Fibroblast of mammary gland (primary cell): ENCODE data around the gene MYO10.
"Not testable (repeated sequence)": the region's sequence is repeated elsewhere in the genome, so short reads cannot be mapped to it uniquely, and the experiment has no call there.

ENCODE experiments used
- DNase-seq: peaks from one replicate; pipeline ENCODE4 v3.0.0-alpha.2; 2010; ENCODE audit warnings: low read depth
- H3K4me3 ChIP-seq: 2 replicates; pipeline ENCODE4 v1.5.1; 2011; ENCODE audit warnings: low read depth, mild to moderate bottlenecking, low read length, moderate library complexity; ENCODE audit not compliant: control insufficient read depth
- CTCF ChIP-seq: conservative IDR thresholded peaks from 2 replicates; pipeline ENCODE4 v1.5.1; 2011; ENCODE audit warnings: low read depth, low read length, inconsistent platforms; ENCODE audit not compliant: control insufficient read depth, insufficient read depth

The MYO10 gene

DNA sequence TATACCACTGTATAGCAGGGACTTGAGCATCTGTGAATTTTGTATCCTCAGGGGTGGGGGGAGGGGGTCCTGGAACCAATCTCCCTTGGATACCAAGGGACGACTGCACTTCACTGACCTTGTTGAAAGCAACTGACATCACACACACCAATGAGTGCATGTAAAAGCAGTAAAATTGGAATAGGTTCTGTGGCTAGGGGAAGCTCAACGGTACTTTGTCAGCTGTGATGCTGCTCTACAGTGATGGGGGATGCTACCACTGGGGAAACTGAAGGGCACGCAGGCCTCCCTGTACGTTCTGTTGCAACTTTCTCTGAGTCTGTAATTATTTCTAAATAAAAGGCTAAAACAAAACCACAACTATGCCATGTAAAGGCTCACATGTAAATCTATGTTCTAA is 272.2 kb downstream of the MYO10 start:
- H3K4me3 ChIP-seq, result no peak overlapping the region
- TF ChIP-seq CTCF, result no peak
- no peak for DNase-seq

- no peak for TF ChIP-seq CTCF
- H3K4me3 ChIP-seq, result no peak overlapping the region
- no peak for DNase-seq
Measured at GRCh38 chr5:16661713-16662112, 274.4 kb downstream of the MYO10 start.

DNA sequence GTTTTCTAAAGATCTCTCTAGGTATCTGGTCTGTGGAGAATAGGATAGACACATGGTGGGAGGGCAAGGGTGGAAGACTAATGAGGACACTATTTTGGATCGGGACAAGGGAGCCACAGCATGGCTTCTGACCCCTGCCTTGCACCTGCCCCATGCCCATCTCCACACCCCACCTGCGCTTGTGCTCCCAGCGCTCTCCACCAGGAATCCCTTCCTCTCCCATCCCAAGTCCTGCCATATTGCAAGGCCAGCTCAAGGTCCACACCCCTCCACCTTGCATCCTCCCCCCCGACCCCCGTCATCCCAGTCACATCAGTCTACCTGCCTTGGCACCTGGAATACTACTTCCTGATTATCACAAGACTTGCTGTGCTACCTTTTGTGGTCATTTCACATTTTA is 275.1 kb downstream of the MYO10 start:
- no peak overlapping the region for H3K4me3 ChIP-seq
- no peak for TF ChIP-seq CTCF
- DNase-seq, result no peak

DNA sequence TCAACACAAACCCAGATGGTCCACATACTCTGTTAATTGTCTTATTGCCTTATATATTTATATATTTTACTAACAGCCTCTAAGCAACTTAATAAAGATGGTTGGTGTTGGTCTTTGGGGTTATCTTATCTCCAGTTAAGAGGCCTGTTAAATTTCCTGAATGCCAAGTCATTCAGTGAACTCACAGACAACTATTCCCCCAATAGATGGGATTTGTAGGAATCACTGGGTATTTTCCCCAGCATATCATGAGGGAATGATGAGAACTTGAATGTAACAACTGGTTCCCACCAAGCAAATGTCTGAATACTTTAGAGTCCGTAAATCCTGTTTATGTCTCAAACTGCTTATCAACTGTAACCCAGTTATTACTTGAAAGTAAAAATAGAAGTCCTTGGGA is 276.6 kb downstream of the MYO10 start:
- TF ChIP-seq CTCF, result no peak
- H3K4me3 ChIP-seq, result no peak overlapping the region
- no peak for DNase-seq

- no peak for TF ChIP-seq CTCF
- peak; percentile 71 for DNase-seq
Measured at GRCh38 chr5:16656561-16657191, 279.4 kb downstream of the MYO10 start.

DNA sequence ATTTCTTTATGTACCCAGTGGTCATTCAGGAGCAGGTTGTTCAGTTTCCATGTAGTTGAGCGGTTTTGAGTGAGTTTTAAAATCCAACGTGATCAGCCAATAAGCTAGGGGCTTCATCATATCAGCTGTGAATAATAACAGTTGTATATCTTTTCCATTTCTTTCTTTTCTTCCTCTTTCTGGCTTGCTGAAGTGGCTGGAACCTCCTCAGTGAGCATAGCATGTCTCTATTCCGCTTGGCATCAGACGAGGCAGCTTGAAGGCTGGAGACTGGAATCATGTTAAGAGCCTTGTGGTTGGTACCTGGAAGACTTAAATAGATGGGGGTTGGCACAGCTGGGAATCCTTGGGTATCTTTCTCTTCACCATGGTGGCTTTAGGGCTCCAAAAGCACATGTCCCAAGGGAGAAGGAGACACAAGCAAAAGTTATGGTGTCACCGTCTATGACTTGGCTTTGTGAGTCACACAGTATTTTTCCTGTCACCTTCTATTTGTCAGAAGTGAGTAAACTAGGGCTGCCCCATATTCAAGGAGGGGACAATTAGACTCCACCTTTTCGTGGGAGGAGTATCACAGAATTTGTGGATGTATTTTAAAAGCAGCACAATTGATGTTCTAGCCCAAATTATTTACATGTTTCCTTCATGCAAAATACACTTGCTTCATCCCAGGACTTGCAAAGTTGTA is 281.3 kb downstream of the MYO10 start:
- no peak overlapping the region for H3K4me3 ChIP-seq
- DNase-seq, result no peak
- no peak for TF ChIP-seq CTCF

More at GRCh38 chr5:16656561-16657191, 279.4 kb downstream of the MYO10 start:
- H3K4me3 ChIP-seq, result no peak overlapping the region

DNA sequence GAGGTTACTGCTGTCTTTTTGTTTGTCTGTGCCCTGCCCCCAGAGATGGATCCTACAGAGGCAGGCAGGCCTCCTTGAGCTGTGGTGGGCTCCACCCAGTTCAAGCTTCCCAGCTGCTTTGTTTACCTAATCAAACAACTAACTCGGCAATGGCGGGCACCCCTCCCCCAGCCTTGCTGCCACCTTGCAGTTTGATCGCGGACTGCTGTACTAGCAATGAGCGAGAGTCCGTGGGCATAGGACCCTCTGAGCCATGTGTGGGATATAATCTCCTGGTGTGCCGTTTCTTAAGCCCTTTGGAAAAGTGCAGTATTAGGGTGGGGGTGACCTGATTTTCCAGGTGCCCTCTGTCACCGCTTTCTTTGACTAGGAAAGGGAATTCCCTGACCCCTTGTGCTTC is 287.3 kb downstream of the MYO10 start:
- DNase-seq, H3K4me3 ChIP-seq: not testable (repeated sequence)
